Esophagus muscularis mucosa (tissue), 4 donors: Measurements from ENCODE around the gene SLC22A12. TPM values are rescaled to one million over a fixed set of nuclear protein-coding genes. Genes with fewer than 3 reads are reported as not detected.

Experiments
- DNase-seq: peaks from one replicate; pipeline ENCODE4 v3.0.0-alpha.2; 2017; ENCODE audit errors: extremely low spot score
- H3K27ac ChIP-seq, 4 donors: fragments of 200-600 bp; sonication (generic); replicated peaks in 1 of 4; 1 replicate in 3 of 4; 2 replicates in 1 of 4; pipeline ENCODE4 v1.5.1; 2016 to 2019; ENCODE audit warnings: mild to moderate bottlenecking in 1 of 4
- H3K27me3 ChIP-seq, 4 donors: fragments of 200-600 bp; sonication (generic); one replicate each; pipeline versions ENCODE4 v1.5.1 to v1.6.0; 2016 to 2019
- H3K36me3 ChIP-seq, 4 donors: fragments of 200-600 bp; sonication (generic); one replicate each; pipeline ENCODE4 v1.5.1; 2016 to 2019
- H3K4me1 ChIP-seq, 4 donors: fragments of 200-600 bp; sonication (generic); one replicate each; pipeline ENCODE4 v1.5.1; 2016 to 2019
- H3K4me3 ChIP-seq, 4 donors: fragments of 200-600 bp; sonication (generic); 1 replicate in 2 of 4; 2 replicates in 2 of 4; pipeline ENCODE4 v1.5.1; 2016 to 2019; ENCODE audit warnings: mild to moderate bottlenecking in 4 of 4, moderate library complexity in 1 of 4
- H3K9me3 ChIP-seq, 4 donors: fragments of 200-600 bp; sonication (generic); 1 replicate in 3 of 4; 2 replicates in 1 of 4; pipeline ENCODE4 v1.5.1; 2016 to 2019
- EP300 ChIP-seq: sonication (generic); formaldehyde crosslinking; IDR thresholded peaks from one replicate; pipeline ENCODE4 v1.6.1; 2017; ENCODE audit warnings: antibody characterized with exemption
- POLR2A ChIP-seq: fragments of 450-650 bp; IDR thresholded peaks from one replicate; pipeline ENCODE4 v1.6.1; 2017; ENCODE audit warnings: antibody characterized with exemption, moderate library complexity, mild to moderate bottlenecking, low read depth
- POLR2AphosphoS5 ChIP-seq, 2 donors: sonication (generic); formaldehyde crosslinking; IDR thresholded peaks; one replicate each; pipeline ENCODE4 v1.6.1; 2017; ENCODE audit warnings: antibody characterized with exemption in 2 of 2
- WGBS: methylation state at CpG from one replicate; pipeline ENCODE4 v1.1.5; 2018; 5-methylcytosine and 5-hydroxymethylcytosine counted together
- intact Hi-C: fragments of 100-400 bp; cut with DNase I; formaldehyde crosslinking; loops from one replicate; pipeline ENCODE4 v1.15.1; 2023
- total RNA-seq, 4 donors: library from RNA; depleted of rRNA; stranded (reverse); fragments of >200 nt; gene quantifications; one replicate each; pipeline versions ENCODE4 v1.1.0 to v1.2.1, GENCODE V29; 2016
- TF ChIP-seq, protein P1 (sequence below), 3 experiments: fragments of 200-600 bp in 2 of 3; fragments of 450-650 bp in 1 of 3; sonication (generic) in 2 of 3; IDR thresholded peaks; one replicate each; pipeline ENCODE4 v1.5.1; 2017 to 2019; ENCODE audit warnings: antibody characterized with exemption in 3 of 3, mild to moderate bottlenecking in 2 of 3, moderate library complexity in 1 of 3

SLC22A12 gene
- total RNA-seq, 4 donors from 2014 or later = not detected

DNA sequence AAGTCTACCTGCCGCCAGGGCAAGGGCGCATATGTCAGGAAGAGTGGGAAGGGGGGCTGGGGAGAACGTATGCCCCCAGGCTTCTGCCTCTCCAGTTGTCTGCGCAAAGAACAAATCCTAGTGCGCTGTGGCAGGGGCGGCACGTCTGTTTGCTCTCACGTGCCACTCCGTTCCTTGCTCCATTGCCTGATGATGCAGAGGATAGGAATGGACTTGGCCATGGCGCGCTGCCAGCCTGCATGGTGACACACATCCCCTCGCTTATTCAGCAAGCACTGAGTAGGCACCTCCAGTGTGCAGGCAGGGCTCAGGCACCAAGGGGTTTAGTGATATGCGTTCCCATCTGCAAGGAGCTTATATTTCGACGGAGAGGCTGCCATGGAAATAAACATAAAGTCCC lies 45.4 kb upstream of the SLC22A12 start:
- intact Hi-C loops = no loop called here
- TF ChIP-seq, protein P1, sequence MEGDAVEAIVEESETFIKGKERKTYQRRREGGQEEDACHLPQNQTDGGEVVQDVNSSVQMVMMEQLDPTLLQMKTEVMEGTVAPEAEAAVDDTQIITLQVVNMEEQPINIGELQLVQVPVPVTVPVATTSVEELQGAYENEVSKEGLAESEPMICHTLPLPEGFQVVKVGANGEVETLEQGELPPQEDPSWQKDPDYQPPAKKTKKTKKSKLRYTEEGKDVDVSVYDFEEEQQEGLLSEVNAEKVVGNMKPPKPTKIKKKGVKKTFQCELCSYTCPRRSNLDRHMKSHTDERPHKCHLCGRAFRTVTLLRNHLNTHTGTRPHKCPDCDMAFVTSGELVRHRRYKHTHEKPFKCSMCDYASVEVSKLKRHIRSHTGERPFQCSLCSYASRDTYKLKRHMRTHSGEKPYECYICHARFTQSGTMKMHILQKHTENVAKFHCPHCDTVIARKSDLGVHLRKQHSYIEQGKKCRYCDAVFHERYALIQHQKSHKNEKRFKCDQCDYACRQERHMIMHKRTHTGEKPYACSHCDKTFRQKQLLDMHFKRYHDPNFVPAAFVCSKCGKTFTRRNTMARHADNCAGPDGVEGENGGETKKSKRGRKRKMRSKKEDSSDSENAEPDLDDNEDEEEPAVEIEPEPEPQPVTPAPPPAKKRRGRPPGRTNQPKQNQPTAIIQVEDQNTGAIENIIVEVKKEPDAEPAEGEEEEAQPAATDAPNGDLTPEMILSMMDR (IDR thresholded peaks at IDR 0.05) = no peak
- TF ChIP-seq EP300 = no peak
- no peak overlapping the region for H3K4me3 ChIP-seq
- H3K27ac ChIP-seq = no peak overlapping the region
- no peaks in the 10 kb centered on the region for H3K4me1 ChIP-seq
- WGBS = 93% methylated on average over 11 of the region's 15 CpGs
- peaks cover 0 to 6% (median 0%) of the 10 kb centered on the region in 4 donors for H3K9me3 ChIP-seq
- no peaks in the 10 kb centered on the region for H3K36me3 ChIP-seq
- peaks cover 0 to 18% (median 0%) of the 10 kb centered on the region in 4 donors for H3K27me3 ChIP-seq
- DNase-seq = no peak

DNA sequence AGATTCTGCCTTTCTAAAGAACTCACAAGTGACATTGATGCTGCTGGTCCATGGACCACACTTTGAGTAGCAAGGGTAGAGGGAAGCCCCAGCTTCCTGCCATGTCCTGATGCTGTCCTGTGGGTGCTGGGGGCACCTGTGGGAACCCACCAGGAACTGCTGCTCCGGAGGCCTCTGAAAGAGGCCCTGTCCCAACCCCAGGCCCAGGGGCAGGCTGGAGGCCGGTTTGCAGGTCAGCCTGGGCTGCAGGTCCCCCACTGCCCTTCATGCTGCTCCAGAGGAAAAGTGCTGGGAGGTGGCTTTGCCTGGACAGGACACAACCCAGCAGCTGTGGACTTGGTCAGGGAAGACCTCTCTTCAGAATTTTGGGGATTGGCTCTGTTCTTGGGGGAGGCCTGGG lies 44.8 kb upstream of the SLC22A12 start:
- DNase-seq = no peak
- TF ChIP-seq, protein P1 (IDR thresholded peaks at IDR 0.05) = no peak
- no peak for TF ChIP-seq EP300
- TF ChIP-seq POLR2AphosphoS5 (IDR thresholded peaks at IDR 0.05) = no peak
- TF ChIP-seq POLR2A = no peak
- Histone ChIP-seq H3K4me3 (no peak overlapping the region), H3K36me3 (no peaks in the 10 kb centered on the region), H3K27ac (no peak overlapping the region), H3K9me3 (peaks cover 0 to 6% (median 0%) of the 10 kb centered on the region in 4 donors), H3K4me1 (no peaks in the 10 kb centered on the region), H3K27me3 (peaks cover 0 to 13% (median 0%) of the 10 kb centered on the region in 4 donors)
- WGBS = 90% methylated on average over 2 of the region's 2 CpGs
- intact Hi-C loops = no loop called here

DNA sequence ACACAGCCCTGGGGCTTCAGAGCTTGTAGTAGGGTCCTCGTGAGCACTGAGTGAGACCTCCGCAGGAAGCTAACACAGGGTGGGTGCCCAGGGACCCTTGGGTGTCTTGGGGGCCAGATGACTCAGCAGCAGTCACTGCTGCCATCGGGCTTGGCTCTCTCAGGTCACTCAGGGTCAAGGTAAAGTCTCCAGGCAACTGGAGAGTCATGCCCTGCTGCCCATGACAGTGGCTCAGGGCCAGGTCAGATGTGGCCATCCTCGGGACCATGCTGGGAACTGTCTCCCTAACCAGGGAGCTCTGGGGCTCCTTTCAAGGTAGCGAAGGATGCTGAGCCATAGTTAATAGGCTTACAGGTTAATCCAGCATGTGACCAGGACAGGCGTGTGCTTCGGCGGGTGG lies 44.4 kb upstream of the SLC22A12 start:
- TF ChIP-seq EP300 = no peak
- TF ChIP-seq, protein P1 (IDR thresholded peaks at IDR 0.05) = no peak
- no peak for TF ChIP-seq POLR2AphosphoS5 (IDR thresholded peaks at IDR 0.05)
- no peak for TF ChIP-seq POLR2A
- Histone ChIP-seq H3K27me3 (peaks cover 0 to 12% (median 0%) of the 10 kb centered on the region in 4 donors), H3K9me3 (peaks cover 0 to 6% (median 0%) of the 10 kb centered on the region in 4 donors), H3K4me3 (no peak overlapping the region), H3K36me3 (no peaks in the 10 kb centered on the region), H3K4me1 (no peaks in the 10 kb centered on the region), H3K27ac (no peak overlapping the region)
- DNase-seq = no peak
- intact Hi-C loops = no loop called here
- WGBS = 97% methylated on average over 6 of the region's 8 CpGs

DNA sequence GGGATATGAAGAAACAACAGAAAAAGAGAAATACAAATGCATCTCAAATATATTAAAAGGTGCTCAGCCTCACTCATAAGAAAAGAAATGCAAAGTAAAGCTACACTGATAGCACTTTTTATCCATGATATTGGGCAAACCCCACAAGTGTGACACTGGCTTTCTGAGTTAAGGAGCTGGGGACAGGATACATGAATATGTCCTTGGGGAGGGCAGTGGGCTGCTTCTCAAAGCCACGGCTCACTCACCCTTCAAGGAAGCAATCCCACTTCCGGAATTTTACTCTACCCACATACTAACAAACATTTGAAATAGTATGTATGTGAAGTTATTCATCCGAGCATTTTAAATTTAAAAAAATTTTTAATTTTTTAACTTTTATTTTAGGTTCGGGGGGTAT lies 41.1 kb upstream of the SLC22A12 start:
- Histone ChIP-seq H3K27ac (no peak overlapping the region), H3K4me3 (no peak overlapping the region), H3K4me1 (peaks cover 14 to 19% (median 18%) of the 10 kb centered on the region in 4 donors), H3K9me3 (no peaks in the 10 kb centered on the region), H3K36me3 (no peaks in the 10 kb centered on the region), H3K27me3 (peaks cover 0 to 12% (median 0%) of the 10 kb centered on the region in 4 donors)
- WGBS = 84% methylated on average over 4 of the region's 4 CpGs
- TF ChIP-seq POLR2A (no peak), EP300 (no peak), POLR2AphosphoS5 (IDR thresholded peaks at IDR 0.05) (no peak)
- TF ChIP-seq, protein P1 (IDR thresholded peaks at IDR 0.05) = no peak
- no peak for DNase-seq
- intact Hi-C loops = no loop called here

DNA sequence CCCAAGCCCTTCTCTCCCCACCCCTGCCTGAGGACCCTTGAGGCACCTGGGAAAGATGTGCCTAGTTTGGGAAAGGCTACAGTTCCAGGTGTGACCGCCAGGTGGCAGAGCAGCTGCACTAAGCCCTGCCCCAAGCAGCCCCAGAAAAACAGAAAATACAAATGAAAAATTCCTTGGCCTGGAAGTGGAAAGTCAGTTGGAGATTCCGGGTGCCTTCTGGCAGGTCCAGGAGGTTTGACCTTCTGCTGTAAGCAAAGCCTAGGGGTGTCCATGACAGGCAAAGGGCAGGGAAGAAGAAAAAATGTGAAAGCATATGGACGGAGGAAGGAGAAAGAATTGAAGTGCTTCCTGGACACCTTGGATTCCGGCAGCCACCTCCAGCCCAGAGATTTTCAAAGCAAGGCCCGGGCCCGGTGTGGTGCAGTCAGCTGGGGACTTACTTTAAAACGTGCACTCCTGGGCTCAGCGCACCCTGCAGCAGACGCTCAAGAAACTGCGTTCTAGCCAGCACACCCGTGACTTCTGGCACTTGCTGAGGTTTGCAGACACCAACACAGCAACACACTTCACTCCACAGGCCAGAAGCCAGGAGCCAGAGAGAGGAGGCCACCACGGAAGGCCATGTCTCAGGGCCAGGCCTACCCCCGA lies 37.3 kb upstream of the SLC22A12 start:
- Histone ChIP-seq H3K4me1 (peaks cover 15 to 28% (median 25%) of the 10 kb centered on the region in 4 donors), H3K27ac (peak overlapping the region; percentile 61 to 70 (median 65)), H3K9me3 (no peaks in the 10 kb centered on the region), H3K27me3 (no peaks in the 10 kb centered on the region), H3K36me3 (no peaks in the 10 kb centered on the region), H3K4me3 (no peak overlapping the region)
- DNase-seq = no peak
- WGBS = 16% methylated on average over 7 of the region's 13 CpGs
- TF ChIP-seq EP300 = no peak
- TF ChIP-seq, protein P1 (IDR thresholded peaks at IDR 0.05) = peak; percentile 95 to 99 (median 98)
- intact Hi-C loops = loop anchor here (1.0 kb wide), 1 partner anchor 101 kb away; no protein-coding TSS in a partner anchor
